ENCODE results near the gene MEA1. TPM values are rescaled to one million over a fixed set of nuclear protein-coding genes. Genes with fewer than 3 reads are reported as not detected.
A peak's percentile ranks its signal among the peaks of the same experiment; 100 is the strongest.

Gene MEA1
- total RNA-seq, 2 experiments from 2014 or later = 84.8 to 92.3 TPM

DNA sequence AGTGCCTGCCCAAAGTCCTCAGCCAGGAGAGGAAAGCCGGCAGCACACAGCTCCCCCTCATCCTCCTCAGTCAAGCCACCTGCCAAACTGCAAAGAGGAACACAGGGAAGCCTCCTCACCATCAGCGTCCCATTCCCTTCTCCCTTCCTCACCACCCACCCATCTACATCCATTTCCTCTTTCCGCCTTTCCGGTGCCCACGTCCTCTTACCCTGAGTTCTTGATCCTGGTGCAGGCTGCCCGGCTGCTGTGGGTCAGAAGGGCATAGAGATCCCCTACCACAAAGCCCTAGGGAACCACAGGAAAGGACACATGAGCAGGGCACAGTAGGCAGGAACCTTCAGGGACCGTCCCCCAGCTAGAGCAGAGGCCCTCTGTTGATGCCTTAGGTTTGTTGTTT is 47.2 kb downstream of the MEA1 start:
- ChIA-PET CTCF (no interaction called here), POLR2A (interaction anchor here (1.4 kb wide), 1 partner anchor 73 kb away, joined by 3 read pairs; no protein-coding TSS in a partner anchor)
- Mint-ChIP-seq H3K4me3 (no peak overlapping the region), H3K27me3 (no peaks in the 10 kb centered on the region), H3K27ac (no peak overlapping the region), H3K4me1 (ENCODE audit: low read depth) (peaks cover 10% of the 10 kb centered on the region), H3K9me3 (no peaks in the 10 kb centered on the region), H3K36me3 (ENCODE audit: low read depth) (peaks cover 2% of the 10 kb centered on the region)
- TF ChIP-seq, protein P1, sequence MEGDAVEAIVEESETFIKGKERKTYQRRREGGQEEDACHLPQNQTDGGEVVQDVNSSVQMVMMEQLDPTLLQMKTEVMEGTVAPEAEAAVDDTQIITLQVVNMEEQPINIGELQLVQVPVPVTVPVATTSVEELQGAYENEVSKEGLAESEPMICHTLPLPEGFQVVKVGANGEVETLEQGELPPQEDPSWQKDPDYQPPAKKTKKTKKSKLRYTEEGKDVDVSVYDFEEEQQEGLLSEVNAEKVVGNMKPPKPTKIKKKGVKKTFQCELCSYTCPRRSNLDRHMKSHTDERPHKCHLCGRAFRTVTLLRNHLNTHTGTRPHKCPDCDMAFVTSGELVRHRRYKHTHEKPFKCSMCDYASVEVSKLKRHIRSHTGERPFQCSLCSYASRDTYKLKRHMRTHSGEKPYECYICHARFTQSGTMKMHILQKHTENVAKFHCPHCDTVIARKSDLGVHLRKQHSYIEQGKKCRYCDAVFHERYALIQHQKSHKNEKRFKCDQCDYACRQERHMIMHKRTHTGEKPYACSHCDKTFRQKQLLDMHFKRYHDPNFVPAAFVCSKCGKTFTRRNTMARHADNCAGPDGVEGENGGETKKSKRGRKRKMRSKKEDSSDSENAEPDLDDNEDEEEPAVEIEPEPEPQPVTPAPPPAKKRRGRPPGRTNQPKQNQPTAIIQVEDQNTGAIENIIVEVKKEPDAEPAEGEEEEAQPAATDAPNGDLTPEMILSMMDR (IDR thresholded peaks at IDR 0.05) = no peak
- ATAC-seq (no peak), DNase-seq (no peak)
- intact Hi-C loops (cut with micrococcal nuclease) = no loop called here

DNA sequence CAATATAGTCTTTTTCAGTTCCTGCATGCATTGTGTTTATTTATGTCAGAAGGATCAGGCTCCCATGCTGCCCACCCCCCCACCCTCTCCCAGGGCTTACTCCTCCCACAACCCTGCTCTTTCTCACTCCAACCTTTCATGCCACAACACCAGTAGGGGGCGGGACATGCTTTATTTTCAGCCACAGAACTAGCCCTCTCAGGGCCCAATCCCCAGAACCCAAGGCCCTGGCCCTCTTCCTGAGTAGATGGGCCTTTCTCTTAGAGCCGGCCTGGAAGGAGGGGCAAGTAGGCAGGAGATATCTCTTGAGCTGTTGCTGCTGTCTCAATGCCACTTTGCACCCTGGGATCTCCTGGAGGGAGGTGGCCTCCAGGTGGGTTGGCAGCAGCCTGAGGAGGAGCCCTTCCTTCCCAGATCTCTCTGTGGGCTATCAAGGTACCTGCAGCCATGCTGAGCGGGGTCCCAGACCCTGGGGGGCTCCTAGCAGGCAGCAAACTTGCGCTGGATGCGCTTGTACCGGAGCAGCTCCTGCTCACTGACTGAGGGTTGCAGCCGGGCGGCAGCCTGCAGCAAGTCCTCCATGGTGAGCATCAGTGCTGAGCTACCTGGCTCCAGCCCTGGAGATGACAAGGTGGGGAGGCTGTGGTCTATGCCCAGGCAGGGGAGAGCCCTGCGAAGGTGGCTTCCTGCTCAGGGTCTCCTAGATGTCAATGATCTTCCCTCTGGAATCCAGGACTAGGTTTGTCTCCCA is 49.7 kb downstream of the MEA1 start:
- POLR2A ChIA-PET = interaction anchor here (0.9 to 3.0 kb wide), 4 partner anchors 11 to 34 kb away, joined by 3 to 12 read pairs (median 4); partner anchors contain the start of genes PEX6 and PPP2R5D
- CTCF ChIA-PET = interaction anchor here (0.5 to 1.5 kb wide), 6 partner anchors 11 to 370 kb away, joined by 3 to 5 read pairs (median 3); no protein-coding TSS in a partner anchor
- no peaks in the 10 kb centered on the region for H3K9me3 Mint-ChIP-seq
- DNase-seq (peak; percentile 74), ATAC-seq (peak; percentile 73)
- peaks cover 8% of the 10 kb centered on the region for H3K4me1 Mint-ChIP-seq (ENCODE audit: low read depth)
- no peaks in the 10 kb centered on the region for H3K27me3 Mint-ChIP-seq
- intact Hi-C loops (cut with micrococcal nuclease) = no loop called here
- H3K36me3 Mint-ChIP-seq (ENCODE audit: low read depth) = peaks cover 2% of the 10 kb centered on the region
- H3K27ac Mint-ChIP-seq = no peak overlapping the region
- TF ChIP-seq, protein P1 (IDR thresholded peaks at IDR 0.05) = peak; percentile 21
- H3K4me3 Mint-ChIP-seq = no peak overlapping the region

DNA sequence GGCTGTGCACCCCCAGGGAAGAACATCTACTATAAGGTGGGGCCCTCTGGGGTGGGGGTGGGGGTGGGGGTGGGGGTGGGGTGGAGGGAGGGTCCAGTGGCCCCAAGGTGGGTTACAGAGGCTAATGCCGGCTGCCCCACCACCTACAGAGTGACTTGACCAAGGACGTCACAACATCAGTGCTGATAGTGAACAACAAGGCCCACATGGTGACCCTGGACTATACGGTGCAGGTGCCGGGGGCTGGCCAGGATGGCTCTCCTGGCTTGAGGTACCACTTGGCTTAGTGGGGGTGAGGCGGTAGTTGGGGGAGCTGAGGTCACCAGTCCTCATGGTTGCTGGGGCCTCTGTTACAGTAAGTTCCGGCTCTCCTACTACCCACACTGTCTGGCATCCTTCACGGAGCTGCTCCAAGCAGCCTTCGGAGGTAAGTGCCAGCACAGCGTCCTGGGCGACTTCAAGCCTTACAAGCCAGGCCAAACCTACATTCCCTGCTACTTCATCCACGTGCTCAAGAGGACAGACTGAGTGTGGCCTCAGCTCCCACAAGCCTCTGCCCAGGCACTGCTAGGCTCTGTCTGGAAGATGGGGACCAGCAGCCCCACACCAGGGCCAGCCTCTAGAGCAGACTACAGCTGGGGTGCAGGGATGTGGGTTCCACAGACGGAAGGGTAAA is 50.4 kb downstream of the MEA1 start:
- ChIA-PET POLR2A (interaction anchor here (3.0 kb wide), 1 partner anchor 15 kb away, joined by 12 read pairs; the partner anchor contains the start of gene PEX6), CTCF (interaction anchor here (0.5 to 1.3 kb wide), 3 partner anchors 58 to 369 kb away, joined by 3 to 4 read pairs (median 4); partner anchors contain the start of gene RRP36)
- Mint-ChIP-seq H3K27ac (no peak overlapping the region), H3K9me3 (no peaks in the 10 kb centered on the region), H3K27me3 (no peaks in the 10 kb centered on the region), H3K4me3 (no peak overlapping the region), H3K36me3 (ENCODE audit: low read depth) (peaks cover 2% of the 10 kb centered on the region), H3K4me1 (ENCODE audit: low read depth) (peaks cover 8% of the 10 kb centered on the region)
- no peak for DNase-seq
- intact Hi-C loops (cut with micrococcal nuclease) = no loop called here
- TF ChIP-seq, protein P1 (IDR thresholded peaks at IDR 0.05) = no peak
- peak; percentile 12 for ATAC-seq

GRCh38 chr6:42962502-42963178 is 51.1 kb downstream of the MEA1 start:
- CTCF ChIA-PET = interaction anchor here (1.0 to 1.3 kb wide), 2 partner anchors 58 to 181 kb away, joined by 4 read pairs; partner anchors contain the start of gene RRP36
- TF ChIP-seq, protein P1 (IDR thresholded peaks at IDR 0.05) = no peak
- intact Hi-C loops (cut with micrococcal nuclease) = no loop called here
- peaks cover 2% of the 10 kb centered on the region for H3K36me3 Mint-ChIP-seq (ENCODE audit: low read depth)
- H3K27me3 Mint-ChIP-seq = no peaks in the 10 kb centered on the region
- POLR2A ChIA-PET = no interaction called here
- H3K27ac Mint-ChIP-seq = no peak overlapping the region
- no peak overlapping the region for H3K4me3 Mint-ChIP-seq
- peaks cover 8% of the 10 kb centered on the region for H3K4me1 Mint-ChIP-seq (ENCODE audit: low read depth)
- ATAC-seq (no peak), DNase-seq (no peak)
- no peaks in the 10 kb centered on the region for H3K9me3 Mint-ChIP-seq
